Measurements from ENCODE around the gene ALG3.
"Not testable (repeated sequence)": the region's sequence is repeated elsewhere in the genome, so short reads cannot be mapped to it uniquely, and the experiment has no call there.

ALG3 gene

DNA sequence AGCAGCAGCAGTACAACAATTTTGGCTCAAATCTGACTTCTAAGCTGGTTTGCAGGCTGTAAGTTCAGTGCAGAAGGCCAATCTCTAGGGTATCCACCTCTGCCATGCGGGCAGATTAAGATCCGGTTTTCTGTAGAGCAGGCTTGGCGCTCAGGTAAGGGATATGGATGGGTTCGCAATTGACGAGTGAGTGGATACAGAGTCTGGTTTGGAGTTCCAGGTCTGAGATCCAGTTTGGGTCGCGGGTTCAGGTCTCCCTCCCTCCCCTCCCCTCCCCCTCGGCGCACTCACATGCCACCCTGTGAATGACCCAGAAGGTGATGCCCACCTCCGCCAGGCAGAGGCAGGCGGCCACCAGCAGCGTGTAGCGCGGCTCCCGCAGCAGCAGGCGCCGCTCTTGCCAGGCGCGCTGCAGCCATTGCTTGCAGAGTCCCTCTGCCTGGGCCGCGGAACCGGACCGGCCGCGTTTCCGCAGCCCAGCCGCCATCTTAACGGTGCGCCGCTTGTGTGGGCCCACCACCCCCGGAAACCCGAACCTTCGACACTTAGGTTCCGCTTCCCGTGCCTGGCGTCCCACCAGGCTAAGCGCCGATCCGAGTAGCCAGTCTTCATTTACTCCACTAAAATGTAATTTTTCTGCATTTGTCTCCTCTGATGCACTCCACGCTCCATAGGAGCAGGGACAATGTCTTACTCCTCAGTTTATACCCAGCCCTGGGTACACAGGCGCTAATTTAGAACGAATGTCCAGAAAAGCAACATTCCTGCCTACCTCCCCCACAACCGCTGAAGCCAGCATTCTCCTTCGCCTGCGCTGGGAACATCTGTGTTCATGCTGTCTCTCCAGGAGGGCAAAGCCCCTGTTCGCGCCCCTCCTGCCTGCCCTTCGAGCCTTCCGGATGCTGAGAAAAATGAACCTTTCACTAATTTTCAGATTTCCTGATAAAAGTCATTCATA is at the start of gene ALG3:
Gene ALG3 (minus strand): TSS at position 509 of the 958 bp plus-strand sequence. CDS start 22 bp downstream, at position 487.
- peak; percentile 84 for DNase-seq (ENCODE audit: low read depth)

DNA sequence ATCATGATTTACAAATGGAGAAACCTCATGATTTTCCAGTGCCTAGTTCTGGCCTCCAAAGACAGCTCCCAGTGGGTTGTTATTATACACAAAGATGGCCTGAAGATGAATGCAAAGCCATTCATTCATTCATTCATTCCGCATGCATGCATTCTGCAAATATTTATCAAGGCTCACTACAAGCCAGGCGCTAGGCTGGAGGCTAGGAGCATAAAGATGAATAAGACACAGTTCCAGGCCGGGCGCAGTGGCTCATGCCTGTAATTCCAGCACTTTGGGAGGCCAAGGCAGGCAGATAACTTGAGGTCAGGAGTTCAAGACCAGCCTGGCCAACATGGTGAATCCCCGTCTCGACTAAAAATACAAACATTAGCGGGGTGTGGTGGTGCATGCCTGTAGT is 47.9 kb upstream of the ALG3 start:
- DNase-seq (ENCODE audit: low read depth), result no peak

DNA sequence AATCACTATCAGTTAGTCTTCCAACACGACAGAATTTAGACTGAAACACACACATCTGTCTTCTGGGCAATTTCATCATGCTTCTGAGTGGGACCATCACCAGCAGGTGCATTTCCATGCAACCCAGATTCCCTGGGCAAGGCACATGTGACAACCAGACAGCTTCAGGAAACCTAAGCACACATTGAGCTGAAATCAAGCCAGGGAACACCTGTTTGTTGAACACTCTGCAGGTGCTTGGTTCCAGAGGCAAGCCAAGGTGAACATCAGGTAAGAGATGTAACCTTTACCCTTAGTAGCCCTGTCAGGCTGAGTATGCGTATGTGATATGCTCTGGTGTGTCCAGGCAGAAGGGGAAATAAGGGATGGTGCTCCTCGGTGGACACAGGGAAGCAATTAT is 47.0 kb upstream of the ALG3 start:
- DNase-seq (ENCODE audit: low read depth), result no peak

DNA sequence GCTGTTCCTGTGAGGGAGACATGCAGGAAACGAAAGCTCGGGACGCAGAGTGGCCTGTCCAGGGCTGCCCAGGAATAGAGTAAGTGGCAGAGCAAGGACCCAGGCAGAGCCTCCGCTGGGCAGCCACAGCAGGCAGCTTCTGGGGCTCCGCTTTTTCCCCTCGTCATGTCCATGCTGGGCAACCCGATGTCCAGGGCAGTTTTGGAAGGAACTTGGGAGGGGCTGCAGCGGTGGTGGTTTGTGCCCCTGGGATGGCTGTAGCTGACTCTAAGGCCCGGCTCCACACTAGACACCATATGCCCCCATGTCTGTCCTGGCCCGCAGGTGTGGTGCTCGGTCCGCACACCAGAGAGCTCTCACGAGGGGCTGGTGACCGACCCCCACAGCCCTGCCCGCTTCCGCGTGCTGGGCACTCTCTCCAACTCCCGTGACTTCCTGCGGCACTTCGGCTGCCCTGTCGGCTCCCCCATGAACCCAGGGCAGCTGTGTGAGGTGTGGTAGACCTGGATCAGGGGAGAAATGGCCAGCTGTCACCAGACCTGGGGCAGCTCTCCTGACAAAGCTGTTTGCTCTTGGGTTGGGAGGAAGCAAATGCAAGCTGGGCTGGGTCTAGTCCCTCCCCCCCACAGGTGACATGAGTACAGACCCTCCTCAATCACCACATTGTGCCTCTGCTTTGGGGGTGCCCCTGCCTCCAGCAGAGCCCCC is 43.1 kb upstream of the ALG3 start:
- no peak for DNase-seq (ENCODE audit: low read depth)

DNA sequence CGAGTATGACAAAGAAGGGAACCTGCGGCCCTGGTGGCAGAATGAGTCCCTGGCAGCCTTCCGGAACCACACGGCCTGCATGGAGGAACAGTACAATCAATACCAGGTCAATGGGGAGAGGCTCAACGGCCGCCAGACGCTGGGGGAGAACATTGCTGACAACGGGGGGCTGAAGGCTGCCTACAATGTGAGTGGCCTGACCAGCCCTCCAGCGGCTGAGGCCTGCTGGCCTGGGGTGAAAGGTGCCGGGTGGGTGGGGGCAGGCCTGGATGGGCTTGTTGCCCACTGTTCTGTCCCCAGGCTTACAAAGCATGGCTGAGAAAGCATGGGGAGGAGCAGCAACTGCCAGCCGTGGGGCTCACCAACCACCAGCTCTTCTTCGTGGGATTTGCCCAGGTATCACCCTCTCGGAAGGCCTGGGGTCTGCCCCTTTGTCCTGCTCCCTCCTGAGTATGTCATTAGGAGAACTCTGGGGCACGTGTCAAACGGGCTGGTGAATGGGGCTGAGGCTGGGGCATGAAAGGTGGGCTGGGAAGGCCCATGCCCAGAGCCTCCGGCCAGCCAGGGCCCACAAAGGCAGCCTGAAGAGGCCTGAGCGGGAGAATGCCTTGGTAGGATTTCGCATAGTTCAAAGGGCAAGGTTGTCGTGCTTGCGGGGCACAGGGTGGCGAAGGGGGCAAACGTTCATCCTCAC is 42.4 kb upstream of the ALG3 start:
- no peak for DNase-seq (ENCODE audit: low read depth)

DNA sequence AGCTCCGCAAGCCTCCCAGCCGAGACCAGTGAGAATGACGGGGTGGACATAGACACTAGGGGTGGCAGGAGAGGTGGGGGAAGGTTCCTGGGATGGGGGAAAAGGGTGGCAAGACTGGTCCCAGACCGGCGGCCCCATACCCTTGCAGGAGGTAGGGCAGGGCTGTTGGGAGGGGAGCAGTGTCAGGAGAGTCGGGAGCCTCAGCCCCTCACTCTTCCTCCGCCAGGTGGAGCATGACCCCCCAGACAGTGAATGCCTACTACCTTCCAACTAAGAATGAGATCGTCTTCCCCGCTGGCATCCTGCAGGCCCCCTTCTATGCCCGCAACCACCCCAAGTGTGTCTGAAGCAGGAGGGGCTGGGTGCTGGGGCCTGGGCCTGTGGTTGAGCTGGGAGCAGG is 41.6 kb upstream of the ALG3 start:
- DNase-seq (ENCODE audit: low read depth), result no peak

DNA sequence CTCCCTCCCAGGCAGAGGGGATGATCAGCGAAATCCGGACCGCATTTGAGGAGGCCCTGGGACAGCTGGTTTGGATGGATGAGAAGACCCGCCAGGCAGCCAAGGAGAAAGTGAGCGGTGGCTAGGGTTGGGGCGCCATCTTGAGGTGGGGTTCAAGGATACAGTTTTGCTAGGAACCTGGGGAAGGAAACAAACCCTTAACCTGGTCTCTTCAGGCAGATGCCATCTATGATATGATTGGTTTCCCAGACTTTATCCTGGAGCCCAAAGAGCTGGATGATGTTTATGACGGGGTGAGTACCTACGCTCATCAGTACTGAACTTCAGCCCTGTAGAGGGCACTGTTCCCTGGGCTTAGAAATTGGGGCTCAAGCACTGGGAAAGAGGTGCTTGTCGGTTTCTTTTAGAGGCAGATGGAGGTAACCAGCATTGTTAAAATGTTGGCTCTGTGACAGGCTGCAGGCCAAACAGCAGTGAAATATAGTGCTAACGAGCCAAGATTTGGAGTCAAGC is 40.7 kb upstream of the ALG3 start:
- peak; percentile 46 for DNase-seq (ENCODE audit: low read depth)

DNA sequence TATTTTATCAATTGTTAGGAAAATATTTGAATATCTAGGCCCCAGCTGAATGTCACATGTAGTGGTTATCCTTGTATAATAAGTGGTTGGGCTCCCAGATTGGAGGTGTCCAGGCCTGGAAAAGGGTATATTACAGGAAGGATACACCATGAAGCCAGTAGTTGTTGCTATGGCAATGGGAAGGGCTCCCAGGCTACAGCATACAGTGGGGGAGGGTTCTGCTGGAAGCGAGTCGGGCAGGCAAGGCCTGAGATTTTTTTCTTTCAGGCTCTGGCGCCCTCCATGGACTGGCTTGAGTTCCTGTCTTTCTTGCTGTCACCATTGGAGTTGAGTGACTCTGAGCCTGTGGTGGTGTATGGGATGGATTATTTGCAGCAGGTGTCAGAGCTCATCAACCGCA is 35.9 kb upstream of the ALG3 start:
- DNase-seq (ENCODE audit: low read depth), result no peak

DNA sequence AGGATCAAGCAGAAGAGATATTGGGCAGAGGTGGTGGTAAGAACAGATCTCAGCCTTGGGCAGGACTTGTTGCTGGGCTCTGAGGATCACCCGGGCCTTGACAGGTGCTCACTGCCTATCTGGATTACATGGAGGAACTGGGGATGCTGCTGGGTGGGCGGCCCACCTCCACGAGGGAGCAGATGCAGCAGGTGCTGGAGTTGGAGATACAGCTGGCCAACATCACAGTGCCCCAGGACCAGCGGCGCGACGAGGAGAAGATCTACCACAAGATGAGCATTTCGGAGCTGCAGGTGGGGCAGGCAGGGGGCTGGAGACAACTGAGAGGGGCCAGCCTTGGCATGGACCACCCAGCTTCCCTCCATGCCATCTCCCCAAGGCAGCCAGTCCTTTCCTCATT is 34.9 kb upstream of the ALG3 start:
- DNase-seq (ENCODE audit: low read depth), result no peak

DNA sequence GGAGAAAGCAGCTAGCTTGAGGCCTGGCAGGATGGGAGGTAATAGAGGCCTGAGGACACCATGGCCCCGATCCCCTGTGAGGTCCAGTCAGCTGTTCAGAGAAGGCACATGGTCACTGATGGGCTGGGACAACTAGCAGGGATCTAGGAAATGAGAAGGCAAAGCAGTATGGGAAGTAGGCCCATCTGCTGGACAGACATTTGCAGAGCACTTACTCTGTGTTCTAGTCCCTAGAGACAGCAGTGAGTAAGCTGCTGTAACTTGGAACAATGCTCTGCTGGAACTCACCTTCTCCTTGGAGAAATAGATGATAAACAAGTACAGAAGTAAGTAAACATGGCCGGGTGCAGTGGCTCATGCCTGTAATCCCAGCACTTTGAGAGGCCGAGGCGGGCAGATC is 34.2 kb upstream of the ALG3 start:
- no peak for DNase-seq (ENCODE audit: low read depth)

DNA sequence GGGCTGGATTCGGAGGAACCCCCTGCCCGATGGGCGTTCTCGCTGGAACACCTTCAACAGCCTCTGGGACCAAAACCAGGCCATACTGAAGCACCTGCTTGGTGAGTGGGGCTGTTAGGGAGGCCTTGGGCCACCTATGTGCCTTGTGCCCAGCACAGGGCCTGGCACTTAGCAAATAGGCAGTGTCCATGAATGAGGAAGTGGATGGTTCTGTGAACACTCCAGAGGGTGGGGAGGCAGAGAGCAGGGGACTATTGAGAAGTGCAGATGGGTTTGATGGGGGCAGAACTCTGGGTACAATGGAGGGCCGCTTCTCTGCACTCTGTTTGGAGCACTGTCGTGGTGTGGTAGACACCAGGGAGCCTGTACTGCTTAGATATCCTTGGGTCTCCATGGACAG is 28.6 kb upstream of the ALG3 start:
- no peak for DNase-seq (ENCODE audit: low read depth)

DNA sequence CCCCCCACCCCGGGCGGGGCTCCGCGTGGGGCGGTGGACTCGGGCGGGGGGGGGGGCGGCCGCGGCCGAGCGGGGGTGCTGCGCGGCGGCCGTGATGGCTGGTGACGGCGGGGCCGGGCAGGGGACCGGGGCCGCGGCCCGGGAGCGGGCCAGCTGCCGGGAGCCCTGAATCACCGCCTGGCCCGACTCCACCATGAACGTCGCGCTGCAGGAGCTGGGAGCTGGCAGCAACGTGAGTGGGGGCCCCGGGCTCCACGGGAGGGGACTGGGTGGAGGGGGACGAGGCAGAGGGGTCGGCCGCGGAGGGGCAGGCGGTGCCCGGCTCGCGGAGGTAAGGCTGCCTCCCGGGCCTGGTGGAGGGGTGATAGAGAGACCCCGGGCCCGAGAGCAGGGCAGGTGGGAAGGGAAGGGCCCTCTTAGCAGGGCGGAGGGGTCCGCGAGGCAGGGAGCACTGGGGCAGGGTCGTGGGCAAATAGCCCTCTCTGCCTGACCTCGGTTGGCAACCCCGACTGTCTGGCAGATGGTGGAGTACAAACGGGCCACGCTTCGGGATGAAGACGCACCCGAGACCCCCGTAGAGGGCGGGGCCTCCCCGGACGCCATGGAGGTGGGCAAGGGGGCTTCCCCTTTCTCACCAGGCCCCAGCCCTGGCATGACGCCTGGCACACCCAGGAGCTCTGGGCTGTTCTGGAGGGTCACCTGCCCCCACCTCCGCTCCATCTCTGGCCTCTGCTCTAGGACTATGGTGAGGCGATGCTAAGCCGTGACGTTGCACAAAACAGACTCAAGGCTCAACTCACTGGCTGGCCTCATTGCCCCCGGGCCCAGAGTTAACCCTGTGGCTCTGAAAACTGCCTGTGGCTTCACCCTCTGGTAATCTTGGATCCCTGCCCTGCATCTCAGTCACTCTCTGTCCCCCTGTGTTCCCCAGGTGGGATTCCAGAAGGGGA is 27.5 kb upstream of the ALG3 start, which contains the start of gene ECE2:
Gene ECE2 (plus strand): TSS at position 62 of the 950 bp plus-strand sequence. CDS start 132 bp downstream, at position 194.
- no peak for DNase-seq (ENCODE audit: low read depth)

DNA sequence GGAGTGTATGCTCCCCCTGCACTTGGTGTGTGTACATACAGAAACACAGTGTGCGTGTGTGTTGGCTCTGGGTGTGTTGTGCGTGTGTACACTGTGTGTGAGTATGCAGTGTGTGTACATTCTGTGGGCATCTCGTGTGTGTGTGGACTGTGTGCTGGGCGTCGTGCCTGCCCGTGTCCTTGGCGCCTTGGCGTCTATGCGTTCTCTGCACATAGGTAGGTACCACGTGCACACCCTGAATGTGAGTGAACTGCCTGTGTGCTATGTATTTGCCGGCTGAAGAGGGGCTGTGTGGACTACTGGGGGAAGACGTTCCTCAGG is 26.6 kb upstream of the ALG3 start:
- DNase-seq (ENCODE audit: low read depth), result no peak

DNA sequence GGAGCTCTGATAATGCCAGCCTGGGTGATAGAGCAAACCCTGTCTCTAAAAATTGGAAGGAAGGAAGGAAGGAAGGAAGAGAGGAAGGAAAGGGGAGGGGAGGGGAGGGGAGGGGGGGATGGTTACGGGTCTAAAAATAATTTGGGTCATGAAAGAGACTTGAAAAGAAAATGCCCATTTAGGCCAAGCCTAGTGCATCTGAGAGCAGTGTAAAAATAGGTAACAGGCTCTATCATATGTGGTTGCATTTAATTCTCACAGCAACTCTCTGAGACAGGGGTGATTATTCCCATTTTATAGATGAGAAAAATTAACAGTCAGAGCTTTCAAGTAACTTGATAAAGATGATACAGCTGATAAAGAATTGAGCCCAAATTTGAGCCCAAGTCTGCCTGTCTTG is 23.5 kb upstream of the ALG3 start:
- no peak for DNase-seq (ENCODE audit: low read depth)

DNA sequence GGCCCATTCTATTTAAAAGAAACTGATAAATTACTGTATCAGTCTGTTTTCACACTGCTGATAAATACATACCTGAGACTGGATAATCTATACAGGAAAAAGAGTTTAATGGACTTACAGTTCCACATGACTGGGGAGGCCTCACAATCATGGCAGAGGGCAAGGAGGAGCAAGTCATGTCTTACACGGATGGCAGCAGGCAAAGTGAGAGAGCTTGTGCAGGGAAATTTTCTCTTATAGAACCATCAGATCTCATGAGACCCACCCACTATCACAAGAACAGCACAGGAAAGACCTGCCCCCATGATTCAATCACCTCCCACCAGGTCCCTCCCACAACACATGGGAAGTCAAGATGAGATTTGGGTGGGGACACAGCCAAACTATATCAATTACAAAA is 18.5 kb upstream of the ALG3 start:
- not testable (repeated sequence) for DNase-seq (ENCODE audit: low read depth)

DNA sequence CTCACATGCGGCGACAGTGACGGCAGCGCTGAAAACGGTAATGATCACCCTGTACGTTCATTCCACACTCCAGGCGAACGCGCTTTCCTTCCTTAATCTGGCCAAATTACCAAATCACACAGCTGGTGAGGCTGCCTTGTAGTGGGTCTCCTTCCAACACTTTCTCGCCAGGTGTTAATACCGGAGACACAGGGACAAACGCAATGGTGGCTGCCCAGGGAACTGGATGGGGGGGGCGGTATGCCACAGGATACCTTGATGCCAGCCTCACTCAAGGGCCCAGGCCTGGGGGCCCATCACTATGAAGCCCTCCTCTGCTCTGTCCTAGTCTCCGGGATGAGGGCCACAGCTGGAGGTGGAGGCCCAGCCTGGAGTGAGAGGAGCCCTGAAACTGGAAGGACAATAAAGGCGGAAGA is 14.0 kb upstream of the ALG3 start:
- no peak for DNase-seq (ENCODE audit: low read depth)

DNA sequence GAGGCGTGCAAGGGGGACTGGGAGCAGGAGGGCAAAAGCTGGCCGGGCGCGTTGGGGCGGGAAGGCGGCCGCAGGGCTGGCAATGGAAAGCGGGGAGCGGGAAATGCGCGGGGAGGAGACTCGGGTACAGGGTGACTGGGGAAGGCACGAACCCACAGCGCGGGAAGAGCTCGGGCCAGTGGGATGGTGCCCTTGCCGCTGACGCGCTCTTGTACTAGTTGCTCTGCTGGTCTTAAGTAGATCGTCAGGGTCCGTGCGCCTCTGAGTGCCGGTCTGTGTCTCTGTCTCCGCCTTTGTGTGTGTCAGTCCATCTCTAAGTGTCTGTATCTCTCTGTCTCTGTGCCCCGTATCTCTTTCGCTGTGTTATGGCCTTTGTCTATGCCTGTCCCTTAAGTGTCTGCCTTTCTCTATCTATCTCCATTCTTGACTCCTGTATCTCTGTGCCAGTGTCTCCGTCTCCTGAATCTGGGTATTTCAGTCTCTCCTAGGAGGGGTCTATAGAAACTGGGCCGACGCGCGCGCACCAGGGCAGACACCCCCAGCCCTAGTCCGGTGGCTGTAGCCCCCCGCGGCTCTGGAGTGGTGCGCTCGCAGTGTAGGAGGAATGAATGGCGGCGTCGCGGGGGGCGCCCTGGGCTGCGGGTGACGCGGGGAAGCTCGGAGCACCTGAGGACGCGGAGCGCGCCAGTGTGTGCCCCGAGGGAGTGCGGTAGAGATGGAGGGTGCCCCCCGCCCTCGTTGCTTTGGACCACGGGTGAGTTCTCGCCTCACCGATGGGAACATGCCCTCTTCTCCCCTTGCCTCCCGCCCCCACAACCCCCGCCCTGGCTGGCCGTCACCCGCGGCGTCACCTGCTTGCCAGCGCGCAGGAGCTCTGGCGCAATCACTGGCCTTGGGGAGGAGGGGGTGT is 13.3 kb upstream of the ALG3 start:
- DNase-seq (ENCODE audit: low read depth), result no peak

DNA sequence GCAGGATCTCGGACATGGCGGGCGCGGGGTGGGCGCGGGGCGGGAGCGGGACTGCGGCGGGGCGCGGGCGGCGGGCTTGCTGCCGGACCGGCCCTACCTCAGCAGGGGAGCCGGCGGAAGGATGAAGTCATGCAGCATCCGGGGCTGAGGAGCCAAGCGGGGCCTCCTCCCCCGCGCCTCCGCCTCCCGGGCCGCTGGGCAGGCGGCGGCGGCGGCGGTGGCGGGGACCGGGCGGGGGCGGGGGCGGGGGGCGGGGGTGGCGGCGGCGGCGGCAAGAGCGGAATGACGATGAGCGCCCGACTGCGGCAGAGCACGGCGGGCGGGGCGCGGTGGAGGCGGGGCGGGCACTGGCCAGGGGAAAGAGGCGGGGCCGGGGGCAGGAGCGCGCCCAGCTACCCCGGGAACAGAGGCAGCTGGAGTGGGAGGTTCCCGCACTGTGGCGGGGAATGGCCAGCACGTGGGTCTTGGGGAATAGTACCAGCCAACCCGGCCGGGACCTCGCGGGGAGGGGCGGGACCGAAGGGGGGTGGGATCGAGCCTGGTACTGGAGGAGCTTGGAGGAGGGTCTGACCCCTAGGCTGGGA is 12.6 kb upstream of the ALG3 start, which contains the start of gene CAMK2N2:
Gene CAMK2N2 (minus strand): TSS at position 284 of the 584 bp plus-strand sequence. CDS start 268 bp downstream, at position 16.
- DNase-seq (ENCODE audit: low read depth), result no peak

DNA sequence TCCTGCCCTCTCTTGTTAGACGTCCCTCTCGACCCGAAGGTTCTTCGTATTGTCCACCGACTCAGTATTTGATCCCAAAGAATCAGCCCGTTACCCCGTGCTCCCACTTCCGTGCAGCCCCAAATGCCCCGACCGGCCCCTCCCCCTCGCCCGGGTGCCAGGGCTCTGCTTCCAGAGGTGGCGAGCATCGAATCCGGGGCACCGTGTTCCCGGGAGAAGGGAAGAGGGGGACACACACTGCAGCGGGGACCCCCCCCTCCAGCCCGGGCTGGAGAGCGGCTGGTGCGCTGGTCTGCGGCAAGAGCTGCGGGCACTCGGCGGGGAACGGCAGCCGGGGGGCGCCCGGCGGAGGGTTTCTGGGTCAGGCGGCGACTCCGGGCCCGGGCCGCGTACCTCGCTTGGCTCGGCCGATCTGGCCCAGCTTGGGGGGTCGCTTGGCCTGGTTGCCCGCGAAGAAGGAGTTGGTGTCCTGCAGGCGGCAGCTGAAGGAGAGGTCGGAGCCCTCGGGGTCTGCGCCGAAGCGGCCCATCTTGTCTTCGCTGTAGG is 12.0 kb upstream of the ALG3 start:
- DNase-seq (ENCODE audit: low read depth), result no peak
